ENCODE data around the gene ACTR1A.

- TF ChIP-seq EZH2 (IDR thresholded peaks at IDR 0.05; ENCODE audit: borderline replicate concordance, low read depth, low read length, poor library complexity, severe bottlenecking) (no peak), CTCF (conservative IDR thresholded peaks at IDR 0.05; ENCODE audit: low read depth, low read length) (no peak)
Observed at GRCh38 chr10:102457591-102458150, 44.8 kb downstream of the ACTR1A start.
